Gastrocnemius medialis (tissue), 4 donors: ENCODE results near the gene WSB1. TPM values are rescaled to one million over a fixed set of nuclear protein-coding genes. Genes with fewer than 3 reads are reported as not detected.

Experiments used
- ATAC-seq, 2 donors: fragments of 150-250 bp; one replicate each; pipeline ENCODE4 v1.9.1; 2016
- DNase-seq, 2 donors: peaks; one replicate each; pipeline ENCODE4 v3.0.0-alpha.2; 2019
- H3K27ac ChIP-seq, 4 donors: fragments of 200-600 bp; sonication (generic); 1 replicate in 1 of 4; 2 replicates in 3 of 4; pipeline ENCODE4 v1.5.1; 2016 to 2018; ENCODE audit warnings: mild to moderate bottlenecking in 2 of 4, moderate library complexity in 1 of 4
- H3K27me3 ChIP-seq, 3 donors: fragments of 200-600 bp; sonication (generic) in 2 of 3; 1 replicate in 1 of 3; 2 replicates in 2 of 3; pipeline versions ENCODE4 v1.5.1 to v1.6.0; 2016 to 2019; ENCODE audit warnings: mild to moderate bottlenecking in 1 of 3, moderate library complexity in 1 of 3
- H3K36me3 ChIP-seq, 2 donors: fragments of 200-600 bp; sonication (generic) in 1 of 2; one replicate each; pipeline ENCODE4 v1.5.1; 2017 to 2018
- H3K4me1 ChIP-seq, 2 donors: fragments of 200-600 bp; sonication (generic) in 1 of 2; one replicate each; pipeline ENCODE4 v1.5.1; 2016 to 2017; ENCODE audit warnings: mild to moderate bottlenecking in 2 of 2
- H3K4me3 ChIP-seq, 4 donors: fragments of 200-600 bp; sonication (generic) in 3 of 4; 1 replicate in 1 of 4; 2 replicates in 3 of 4; pipeline ENCODE4 v1.5.1; 2016 to 2019; ENCODE audit warnings: mild to moderate bottlenecking in 2 of 4
- H3K9me3 ChIP-seq, 3 donors: fragments of 200-600 bp; sonication (generic) in 2 of 3; 1 replicate in 1 of 3; 2 replicates in 2 of 3; pipeline ENCODE4 v1.5.1; 2016 to 2019
- POLR2A ChIP-seq, 2 donors: fragments of 450-650 bp; IDR thresholded peaks; one replicate each; pipeline ENCODE4 v1.6.1; 2017; ENCODE audit warnings: antibody characterized with exemption in 2 of 2, mild to moderate bottlenecking in 2 of 2, moderate library complexity in 2 of 2
- in situ Hi-C, 4 donors: fragments of 200-750 bp; cut with MboI; loops; one replicate each; pipeline versions ENCODE4 v1.15.0 to v1.8.0; 2017; ENCODE audit warnings: low sequenced_read_pairs in 4 of 4
- intact Hi-C: fragments of 100-400 bp; cut with DNase I; formaldehyde crosslinking; loops from one replicate; pipeline ENCODE4 v1.15.1; 2023; ENCODE audit warnings: low total_unique reads
- total RNA-seq, 4 donors: library from RNA; depleted of rRNA; stranded (reverse); fragments of >200 nt; gene quantifications; one replicate each; pipeline versions ENCODE4 v1.1.0 to v1.2.3, GENCODE V29; 2016
- TF ChIP-seq, protein P1 (sequence below), 5 experiments: fragments of 450-650 bp in 3 of 5; fragments of 200-600 bp in 2 of 5; sonication (generic) in 2 of 5; IDR thresholded peaks in 4 of 5; conservative IDR thresholded peaks in 1 of 5; 1 replicate in 4 of 5; 2 replicates in 1 of 5; pipeline ENCODE4 v1.5.1; 2016 to 2019; ENCODE audit warnings: antibody characterized with exemption in 5 of 5, mild to moderate bottlenecking in 3 of 5, moderate library complexity in 3 of 5

WSB1 gene
- total RNA-seq, 4 donors from 2014 or later, result 15.8 to 48.1 (median 20.4) TPM

DNA sequence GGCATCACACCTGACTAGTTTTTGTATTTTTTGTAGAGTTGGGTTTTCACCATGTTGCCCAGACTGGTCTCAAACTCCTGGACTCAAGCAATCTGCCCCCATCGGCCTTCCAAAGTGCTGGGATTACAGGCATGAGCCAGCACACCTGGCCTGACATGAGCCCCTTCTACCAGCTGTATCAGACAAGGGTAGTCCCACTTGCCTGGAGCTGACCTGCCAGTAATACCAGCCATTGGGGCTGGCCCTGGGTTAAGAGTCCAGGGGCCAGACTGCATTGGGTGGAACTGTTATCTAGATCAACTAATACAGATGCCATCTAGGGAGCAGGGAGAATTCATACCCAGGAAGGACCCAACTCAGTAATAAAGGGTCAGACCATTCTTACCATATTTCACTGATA is 28.1 kb downstream of the WSB1 start:
- peak overlapping the region in 1 of 4 donors; percentile 2 for H3K27ac ChIP-seq
- no peaks in the 10 kb centered on the region for H3K36me3 ChIP-seq
- in situ Hi-C loops (loop anchor here in 1 of 4 donors (10.0 kb wide), 1 partner anchor 57 kb away; no protein-coding TSS in a partner anchor), intact Hi-C loops (no loop called here)
- H3K9me3 ChIP-seq, result no peaks in the 10 kb centered on the region
- no peak for TF ChIP-seq POLR2A (IDR thresholded peaks at IDR 0.05)
- TF ChIP-seq, protein P1, sequence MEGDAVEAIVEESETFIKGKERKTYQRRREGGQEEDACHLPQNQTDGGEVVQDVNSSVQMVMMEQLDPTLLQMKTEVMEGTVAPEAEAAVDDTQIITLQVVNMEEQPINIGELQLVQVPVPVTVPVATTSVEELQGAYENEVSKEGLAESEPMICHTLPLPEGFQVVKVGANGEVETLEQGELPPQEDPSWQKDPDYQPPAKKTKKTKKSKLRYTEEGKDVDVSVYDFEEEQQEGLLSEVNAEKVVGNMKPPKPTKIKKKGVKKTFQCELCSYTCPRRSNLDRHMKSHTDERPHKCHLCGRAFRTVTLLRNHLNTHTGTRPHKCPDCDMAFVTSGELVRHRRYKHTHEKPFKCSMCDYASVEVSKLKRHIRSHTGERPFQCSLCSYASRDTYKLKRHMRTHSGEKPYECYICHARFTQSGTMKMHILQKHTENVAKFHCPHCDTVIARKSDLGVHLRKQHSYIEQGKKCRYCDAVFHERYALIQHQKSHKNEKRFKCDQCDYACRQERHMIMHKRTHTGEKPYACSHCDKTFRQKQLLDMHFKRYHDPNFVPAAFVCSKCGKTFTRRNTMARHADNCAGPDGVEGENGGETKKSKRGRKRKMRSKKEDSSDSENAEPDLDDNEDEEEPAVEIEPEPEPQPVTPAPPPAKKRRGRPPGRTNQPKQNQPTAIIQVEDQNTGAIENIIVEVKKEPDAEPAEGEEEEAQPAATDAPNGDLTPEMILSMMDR (IDR thresholded peaks at IDR 0.05 in 4 of 5, conservative IDR thresholded peaks at IDR 0.05 in 1 of 5), result no peak
- DNase-seq (no peak), ATAC-seq (no peak)
- no peak overlapping the region for H3K4me3 ChIP-seq
- peaks cover 31 to 39% of the 10 kb centered on the region in 2 donors for H3K4me1 ChIP-seq
- H3K27me3 ChIP-seq, result no peaks in the 10 kb centered on the region

DNA sequence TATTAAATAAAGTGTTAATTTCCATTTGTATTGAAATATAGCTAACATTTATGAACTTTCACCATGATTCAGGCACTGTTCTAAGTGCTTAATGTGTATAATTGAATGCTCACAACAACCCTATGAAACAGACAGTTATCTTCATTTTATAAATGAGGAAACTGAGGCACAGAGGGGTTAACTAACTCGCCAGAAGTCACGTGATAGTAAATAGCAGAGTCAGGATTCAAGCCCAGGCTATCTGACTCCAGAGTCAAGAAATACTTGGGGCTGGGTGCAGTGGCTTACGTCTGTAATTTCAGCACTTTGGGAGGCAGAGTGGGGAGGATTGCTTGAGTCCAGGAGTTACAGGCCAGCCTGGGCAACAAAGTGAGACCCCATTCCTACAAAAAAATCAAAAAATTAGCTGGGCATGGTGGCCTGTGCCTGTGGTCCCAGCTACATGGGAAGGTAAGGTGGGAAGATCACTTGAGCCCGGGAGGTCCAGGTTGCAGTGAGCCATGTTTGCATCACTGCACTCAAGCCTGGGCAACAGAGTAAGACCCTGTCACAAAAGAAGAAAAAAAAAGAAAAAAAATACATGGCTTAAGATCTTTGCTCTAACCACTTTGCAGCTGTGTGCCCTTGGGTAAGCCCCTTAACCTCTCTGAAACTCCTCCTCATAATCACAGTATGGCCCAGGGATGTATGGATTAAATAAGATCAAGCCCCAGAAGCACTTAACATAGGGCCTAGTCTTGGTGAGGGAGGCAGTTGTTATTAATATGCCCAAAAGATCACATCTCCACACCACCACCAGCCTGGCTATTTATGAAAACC is 29.0 kb downstream of the WSB1 start:
- intact Hi-C loops, result no loop called here
- Histone ChIP-seq H3K4me1 (peaks cover 31 to 38% of the 10 kb centered on the region in 2 donors), H3K27ac (peak overlapping the region; percentile 35 to 53 (median 44)), H3K27me3 (no peaks in the 10 kb centered on the region), H3K9me3 (no peaks in the 10 kb centered on the region), H3K36me3 (no peaks in the 10 kb centered on the region), H3K4me3 (no peak overlapping the region)
- no peak for ATAC-seq
- in situ Hi-C loops, result loop anchor here in 1 of 4 donors (10.0 kb wide), 1 partner anchor 58 kb away; no protein-coding TSS in a partner anchor
- DNase-seq, result no peak
- no peak for TF ChIP-seq POLR2A (IDR thresholded peaks at IDR 0.05)
- TF ChIP-seq, protein P1 (IDR thresholded peaks at IDR 0.05 in 4 of 5, conservative IDR thresholded peaks at IDR 0.05 in 1 of 5), result no peak

DNA sequence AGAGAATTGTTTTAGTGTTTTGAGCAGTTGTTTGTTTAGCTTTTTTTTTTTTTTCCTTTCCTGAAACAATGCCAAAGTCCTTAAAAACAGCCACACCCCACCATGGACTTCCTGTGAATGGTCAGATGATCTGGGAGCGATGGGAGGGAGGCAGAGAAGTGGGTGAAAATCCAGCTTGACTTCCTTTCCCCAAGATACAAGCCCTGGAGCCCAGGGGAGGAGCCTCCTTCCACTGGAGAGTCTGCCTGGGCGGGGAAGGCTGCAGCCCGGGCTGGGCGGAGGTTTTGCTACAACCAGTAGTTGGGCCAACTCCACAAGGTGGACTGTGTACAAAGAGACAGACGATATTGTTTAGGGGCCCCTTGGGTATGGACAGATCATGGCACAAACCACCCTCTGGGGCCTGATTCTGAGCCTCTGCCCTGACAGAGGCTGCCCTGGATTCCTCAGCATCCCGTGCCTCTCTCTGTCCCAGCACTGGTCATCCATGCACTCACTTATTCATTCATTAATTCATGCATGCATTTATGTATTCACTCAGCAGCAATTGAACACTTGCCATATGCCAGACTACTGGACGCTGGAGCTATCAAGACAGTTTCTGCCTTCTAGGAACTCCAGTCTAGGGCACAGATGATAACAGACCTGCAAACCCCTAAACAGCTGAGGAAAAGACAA is 29.8 kb downstream of the WSB1 start:
- TF ChIP-seq POLR2A (IDR thresholded peaks at IDR 0.05), result no peak
- TF ChIP-seq, protein P1 (IDR thresholded peaks at IDR 0.05 in 4 of 5, conservative IDR thresholded peaks at IDR 0.05 in 1 of 5), result no peak
- Histone ChIP-seq H3K27ac (peak overlapping the region; percentile 35 to 53 (median 44)), H3K4me1 (peaks cover 31 to 38% of the 10 kb centered on the region in 2 donors), H3K9me3 (no peaks in the 10 kb centered on the region), H3K4me3 (no peak overlapping the region), H3K36me3 (no peaks in the 10 kb centered on the region), H3K27me3 (no peaks in the 10 kb centered on the region)
- in situ Hi-C loops (loop anchor here in 1 of 4 donors (10.0 kb wide), 1 partner anchor 59 kb away; no protein-coding TSS in a partner anchor), intact Hi-C loops (no loop called here)
- ATAC-seq, result no peak
- peak; percentile 28 to 65 for DNase-seq

DNA sequence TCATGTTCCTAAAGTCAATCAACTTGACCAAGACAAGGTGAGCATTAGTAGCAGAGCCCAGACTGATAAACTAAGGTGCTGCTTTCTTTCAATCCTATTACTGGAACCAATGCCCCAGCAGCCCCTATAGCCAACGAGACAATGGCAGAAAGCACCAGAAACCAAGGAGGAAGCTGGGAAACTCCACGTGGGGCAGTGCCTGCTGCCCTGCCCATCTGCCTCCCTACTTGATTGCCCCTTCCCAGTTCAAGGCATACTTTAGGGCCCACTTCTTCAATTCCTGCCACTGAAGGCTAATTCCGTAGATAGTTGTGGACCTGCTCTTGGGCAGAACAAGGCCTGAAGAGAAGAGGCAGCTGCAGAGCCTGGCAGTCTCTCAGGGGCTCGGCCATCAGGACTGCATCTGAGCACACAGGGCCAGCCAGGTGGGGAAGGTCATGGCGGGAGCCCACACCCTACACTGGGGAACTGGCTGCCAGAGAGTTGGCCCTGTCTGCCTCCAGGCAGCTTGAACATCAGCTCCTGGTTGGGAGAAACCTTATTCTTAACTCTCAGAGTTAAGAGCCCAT is 30.9 kb downstream of the WSB1 start:
- no peaks in the 10 kb centered on the region for H3K36me3 ChIP-seq
- DNase-seq, result no peak
- H3K4me3 ChIP-seq, result no peak overlapping the region
- in situ Hi-C loops (loop anchor here in 1 of 4 donors (10.0 kb wide), 1 partner anchor 60 kb away; no protein-coding TSS in a partner anchor), intact Hi-C loops (no loop called here)
- H3K27me3 ChIP-seq, result no peaks in the 10 kb centered on the region
- H3K4me1 ChIP-seq, result peaks cover 23 to 29% of the 10 kb centered on the region in 2 donors
- H3K27ac ChIP-seq, result peak overlapping the region in 1 of 4 donors; percentile 48
- no peak for TF ChIP-seq POLR2A (IDR thresholded peaks at IDR 0.05)
- TF ChIP-seq, protein P1 (IDR thresholded peaks at IDR 0.05 in 4 of 5, conservative IDR thresholded peaks at IDR 0.05 in 1 of 5), result no peak
- no peak for ATAC-seq
- no peaks in the 10 kb centered on the region for H3K9me3 ChIP-seq
